Kidney epithelial cell (primary cell): ENCODE data around the gene CCT7. TPM values are rescaled to one million over a fixed set of nuclear protein-coding genes. Genes with fewer than 3 reads are reported as not detected.

ENCODE experiments used
- DNase-seq: peaks from one replicate; pipeline ENCODE4 v3.0.0-alpha.2; 2010; ENCODE audit warnings: low read depth
- H3K27me3 ChIP-seq: 2 replicates; pipeline ENCODE4 v1.6.0; 2011; ENCODE audit warnings: low read length; ENCODE audit not compliant: control insufficient read depth, insufficient read depth
- H3K36me3 ChIP-seq: 2 replicates; pipeline ENCODE4 v1.5.1; 2011; ENCODE audit warnings: low read length; ENCODE audit not compliant: control insufficient read depth, insufficient read depth
- H3K4me3 ChIP-seq: 2 replicates; pipeline ENCODE4 v1.5.1; 2011; ENCODE audit warnings: low read depth, mild to moderate bottlenecking, control low read depth, low read length
- CTCF ChIP-seq: IDR thresholded peaks from 2 replicates; pipeline ENCODE4 v1.5.1; 2011; ENCODE audit warnings: mild to moderate bottlenecking, moderate library complexity, low read length, control low read depth, inconsistent platforms; ENCODE audit not compliant: insufficient read depth, poor library complexity, severe bottlenecking
- total RNA-seq: library from RNA; depleted of rRNA; stranded (reverse); fragments of >200 nt; gene quantifications from 2 replicates; pipeline ENCODE4 v1.2.3, GENCODE V29; 2015

Gene CCT7
- total RNA-seq, 1 donor from 2014 or later, result 277 TPM

GRCh38 chr2:73212448-73213176 lies 21.5 kb upstream of the CCT7 start:
- peak; percentile 99 for TF ChIP-seq CTCF
- no peak for DNase-seq
- Histone ChIP-seq H3K4me3 (no peak overlapping the region), H3K27me3 (peaks cover 2% of the 10 kb centered on the region), H3K36me3 (no peaks in the 10 kb centered on the region)

- TF ChIP-seq CTCF, result no peak
- H3K4me3 ChIP-seq, result peak within 1 kb of the TSS; percentile 81
- H3K27me3 ChIP-seq, result peaks cover under 1% of the 10 kb centered on the region
- H3K36me3 ChIP-seq, result no peaks in the 10 kb centered on the region
- no peak for DNase-seq
Observed at GRCh38 chr2:73214120-73215035, 19.7 kb upstream of the CCT7 start, which contains the start of gene SMYD5. Gene SMYD5 (plus strand): TSS chr2:73214245. CDS start chr2:73214267, 22 bp downstream.

- DNase-seq, result no peak
- Histone ChIP-seq H3K36me3 (no peaks in the 10 kb centered on the region), H3K27me3 (no peaks in the 10 kb centered on the region), H3K4me3 (no peak overlapping the region)
- TF ChIP-seq CTCF, result no peak
Observed at GRCh38 chr2:73215254-73215653, 18.9 kb upstream of the CCT7 start.

GRCh38 chr2:73217160-73217559 lies 16.9 kb upstream of the CCT7 start:
- no peak for TF ChIP-seq CTCF
- Histone ChIP-seq H3K27me3 (no peaks in the 10 kb centered on the region), H3K36me3 (no peaks in the 10 kb centered on the region), H3K4me3 (no peak overlapping the region)
- no peak for DNase-seq

GRCh38 chr2:73217826-73218225 lies 16.3 kb upstream of the CCT7 start:
- Histone ChIP-seq H3K27me3 (no peaks in the 10 kb centered on the region), H3K4me3 (no peak overlapping the region), H3K36me3 (no peaks in the 10 kb centered on the region)
- TF ChIP-seq CTCF, result no peak
- DNase-seq, result no peak
